HG02852 (cell line): ENCODE results near the gene THSD7B.

Experiments used
- ATAC-seq: cut with Tn5 transposase; IDR thresholded peaks from one replicate; pipeline ENCODE4 v1.9.1; 2021; ENCODE audit warnings: mild to moderate bottlenecking, moderate library complexity; ENCODE audit not compliant: unreplicated experiment

THSD7B gene

GRCh38 chr2:137336067-137336466, 570.7 kb downstream of the THSD7B start:
- ATAC-seq = no peak

- no peak for ATAC-seq
Observed at GRCh38 chr2:137339051-137339450, 573.7 kb downstream of the THSD7B start.

GRCh38 chr2:137345994-137346393, 580.6 kb downstream of the THSD7B start:
- no peak for ATAC-seq

- no peak for ATAC-seq
Observed at GRCh38 chr2:137348301-137348700, 583.0 kb downstream of the THSD7B start.

- no peak for ATAC-seq
Observed at GRCh38 chr2:137357634-137358033, 592.3 kb downstream of the THSD7B start.

GRCh38 chr2:137367361-137367760, 602.0 kb downstream of the THSD7B start:
- no peak for ATAC-seq

GRCh38 chr2:137369106-137369505, 603.8 kb downstream of the THSD7B start:
- ATAC-seq = no peak

- no peak for ATAC-seq
Observed at GRCh38 chr2:137379186-137379585, 613.8 kb downstream of the THSD7B start.

GRCh38 chr2:137380610-137381009, 615.3 kb downstream of the THSD7B start:
- no peak for ATAC-seq

- ATAC-seq = no peak
Observed at GRCh38 chr2:137381731-137382130, 616.4 kb downstream of the THSD7B start.

- ATAC-seq = no peak
Observed at GRCh38 chr2:137383391-137383790, 618.0 kb downstream of the THSD7B start.

- no peak for ATAC-seq
Observed at GRCh38 chr2:137387044-137387443, 621.7 kb downstream of the THSD7B start.

- no peak for ATAC-seq
Observed at GRCh38 chr2:137405496-137405895, 640.2 kb downstream of the THSD7B start.

- no peak for ATAC-seq
Observed at GRCh38 chr2:137411585-137411984, 646.2 kb downstream of the THSD7B start.

- ATAC-seq = no peak
Observed at GRCh38 chr2:137420744-137421143, 655.4 kb downstream of the THSD7B start.

GRCh38 chr2:137435162-137435561, 669.8 kb downstream of the THSD7B start:
- ATAC-seq = no peak

GRCh38 chr2:137437386-137437785, 672.0 kb downstream of the THSD7B start:
- ATAC-seq = no peak

- no peak for ATAC-seq
Observed at GRCh38 chr2:137444970-137445369, 679.6 kb downstream of the THSD7B start.

GRCh38 chr2:137449454-137449853, 684.1 kb downstream of the THSD7B start:
- no peak for ATAC-seq

GRCh38 chr2:137454886-137455285, 689.5 kb downstream of the THSD7B start:
- ATAC-seq = no peak

- peak; percentile 92 for ATAC-seq
Observed at GRCh38 chr2:137467246-137467862, 702.0 kb downstream of the THSD7B start.

- no peak for ATAC-seq
Observed at GRCh38 chr2:137493261-137493660, 727.9 kb downstream of the THSD7B start.

- no peak for ATAC-seq
Observed at GRCh38 chr2:137500599-137500998, 735.3 kb downstream of the THSD7B start.
